GM19372 (cell line): Measurements from ENCODE around the gene TPRN.
A peak's percentile ranks its signal among the peaks of the same experiment; 100 is the strongest.

Experiments
- ATAC-seq: cut with Tn5 transposase; IDR thresholded peaks from one replicate; pipeline ENCODE4 v1.9.1; 2021; ENCODE audit warnings: mild to moderate bottlenecking, low read depth, moderate library complexity; ENCODE audit not compliant: unreplicated experiment

The TPRN gene

DNA sequence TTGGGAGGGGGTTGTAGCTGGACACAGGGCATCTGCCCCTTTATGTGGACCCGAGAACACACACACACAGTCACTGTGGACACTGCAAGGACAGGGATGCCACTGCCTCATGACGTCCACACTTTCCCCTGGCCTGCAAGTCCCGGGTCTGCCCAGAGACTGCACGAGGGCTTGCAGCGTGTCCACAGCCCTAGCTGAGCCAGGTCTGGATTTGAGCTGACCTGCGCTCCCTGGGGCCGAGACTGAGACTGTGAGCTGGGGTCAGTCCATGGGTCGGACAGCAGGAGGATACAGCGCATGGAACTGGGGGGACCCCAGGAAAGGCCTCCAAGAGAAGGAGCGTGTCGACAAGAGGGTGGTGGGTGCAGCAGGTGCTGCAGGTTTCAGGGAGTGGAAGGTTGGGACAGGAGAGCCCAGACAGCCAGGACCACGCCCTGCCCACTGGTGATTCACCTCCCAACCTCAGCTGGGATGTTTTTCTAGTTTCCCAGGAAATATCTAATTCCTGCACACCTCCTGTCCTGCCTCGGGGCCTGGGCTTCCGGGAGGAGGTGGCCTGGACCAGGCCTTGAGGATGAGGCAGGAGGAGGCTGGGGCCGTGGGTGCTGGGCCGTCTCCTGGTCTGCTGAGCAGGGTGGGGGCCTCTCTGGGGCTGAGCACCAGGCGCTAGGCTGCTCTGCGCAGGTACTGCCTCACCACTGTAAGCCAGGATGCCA lies 26.0 kb upstream of the TPRN start:
- no peak for ATAC-seq

DNA sequence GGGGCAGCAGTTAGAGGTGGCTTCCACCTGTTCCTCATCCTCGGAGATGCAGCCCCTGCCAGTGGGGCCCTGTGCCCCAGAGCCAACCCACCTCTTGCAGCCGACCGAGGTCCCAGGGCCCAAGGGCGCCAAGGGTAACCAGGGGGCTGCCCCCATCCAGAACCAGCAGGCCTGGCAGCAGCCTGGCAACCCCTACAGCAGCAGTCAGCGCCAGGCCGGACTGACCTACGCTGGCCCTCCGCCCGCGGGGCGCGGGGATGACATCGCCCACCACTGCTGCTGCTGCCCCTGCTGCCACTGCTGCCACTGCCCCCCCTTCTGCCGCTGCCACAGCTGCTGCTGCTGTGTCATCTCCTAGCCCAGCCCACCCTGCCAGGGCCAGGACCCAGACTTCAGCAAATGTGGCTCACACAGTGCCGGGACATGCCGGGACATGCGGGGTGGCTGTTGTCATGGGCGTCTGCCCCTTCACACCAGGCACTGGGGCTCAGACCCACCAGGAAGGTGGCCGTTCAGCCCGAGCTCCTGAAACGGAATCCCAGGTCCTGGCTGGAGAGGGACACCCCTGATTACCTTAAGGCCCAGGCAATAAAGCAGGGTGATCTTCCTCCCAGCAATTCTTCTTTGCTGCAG lies 25.3 kb upstream of the TPRN start:
- ATAC-seq = no peak

DNA sequence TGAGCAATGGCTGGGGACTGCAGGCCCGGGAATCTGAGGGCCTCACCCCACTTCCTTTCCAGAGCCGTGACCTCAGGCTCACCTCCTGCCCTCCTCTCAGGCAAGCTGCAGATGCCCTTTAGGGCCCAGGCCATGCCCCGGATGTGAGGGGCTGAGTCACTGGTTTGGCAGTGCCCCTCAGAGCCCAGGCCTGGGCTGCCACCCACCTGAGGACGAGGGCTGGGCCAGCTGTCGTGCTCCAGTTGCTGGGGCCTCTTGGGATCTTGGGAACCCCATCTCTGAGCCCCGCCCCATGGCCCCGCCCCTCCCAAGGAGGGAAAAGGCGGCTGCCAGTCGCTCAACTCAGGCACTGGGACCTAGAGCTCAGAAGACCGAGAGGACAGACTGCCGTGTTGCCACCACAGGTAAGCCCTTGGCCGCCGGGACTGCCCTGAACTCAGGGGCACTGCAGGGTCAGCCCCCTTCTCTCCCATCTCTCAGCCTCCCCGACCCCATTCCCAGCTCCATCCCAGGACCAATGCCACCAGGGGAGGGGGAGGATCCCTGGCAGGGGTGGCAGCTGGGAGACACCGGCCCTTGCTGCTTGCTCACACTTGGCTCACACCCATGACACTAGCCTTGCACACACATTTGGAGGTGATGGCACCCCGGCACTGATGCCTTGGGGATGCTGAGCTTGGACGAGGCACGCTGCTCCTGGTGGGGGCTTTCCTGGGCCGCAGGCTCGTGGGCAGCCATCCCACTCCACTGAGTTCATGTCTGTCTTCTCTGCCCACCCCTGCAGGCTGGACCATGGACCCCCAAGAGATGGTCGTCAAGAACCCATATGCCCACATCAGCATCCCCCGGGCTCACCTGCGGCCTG lies 24.5 kb upstream of the TPRN start, which contains the start of gene CYSRT1:
TSS of gene CYSRT1 (plus strand) at position 345 of the 865 bp plus-strand sequence. CDS start at position 793, 448 bp downstream.
- no peak for ATAC-seq

DNA sequence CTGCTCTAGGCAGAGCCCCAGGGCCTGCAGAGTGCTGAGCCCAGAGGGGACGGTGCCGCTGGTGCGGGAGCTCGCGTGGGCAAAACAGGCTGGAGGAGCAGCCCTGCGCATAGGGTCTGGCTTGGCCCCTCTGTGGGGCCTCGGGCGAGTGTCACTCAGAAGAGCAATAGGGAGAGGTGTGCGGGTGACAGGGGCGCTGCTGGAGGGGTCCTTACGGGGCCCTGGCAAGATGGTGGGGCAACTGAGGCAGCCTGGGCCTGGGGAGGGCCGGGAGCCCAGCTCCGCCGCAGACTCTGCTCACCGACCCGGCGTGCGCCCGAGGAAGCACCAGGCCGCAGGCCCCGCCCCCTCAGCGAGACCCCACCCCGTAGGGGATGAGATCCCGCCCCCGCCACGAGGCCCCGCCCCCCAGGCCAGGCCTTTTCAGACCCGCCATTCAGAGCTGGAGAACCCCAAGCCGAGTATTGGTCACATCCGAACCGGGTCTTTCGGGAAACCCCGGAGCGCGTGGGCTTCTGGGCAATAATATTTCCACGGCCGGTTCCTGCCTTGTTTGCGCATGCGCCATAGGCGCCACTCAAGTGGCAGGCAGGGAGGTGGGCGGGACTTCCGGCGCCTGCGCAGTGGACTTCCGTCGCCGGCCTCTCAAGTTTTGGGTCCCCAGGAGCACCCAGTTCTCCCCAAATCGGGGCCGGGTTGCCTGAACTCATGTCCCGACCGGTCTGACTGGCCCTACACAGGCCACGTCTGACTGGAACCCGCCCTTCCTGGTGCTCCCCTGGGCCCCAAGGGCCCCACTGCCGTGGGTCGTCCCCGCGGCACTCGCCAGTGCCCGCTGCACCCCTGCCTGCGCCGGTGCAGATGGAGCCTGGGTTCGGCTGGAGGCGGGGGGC lies 22.8 kb upstream of the TPRN start:
- ATAC-seq = peak; percentile 75

DNA sequence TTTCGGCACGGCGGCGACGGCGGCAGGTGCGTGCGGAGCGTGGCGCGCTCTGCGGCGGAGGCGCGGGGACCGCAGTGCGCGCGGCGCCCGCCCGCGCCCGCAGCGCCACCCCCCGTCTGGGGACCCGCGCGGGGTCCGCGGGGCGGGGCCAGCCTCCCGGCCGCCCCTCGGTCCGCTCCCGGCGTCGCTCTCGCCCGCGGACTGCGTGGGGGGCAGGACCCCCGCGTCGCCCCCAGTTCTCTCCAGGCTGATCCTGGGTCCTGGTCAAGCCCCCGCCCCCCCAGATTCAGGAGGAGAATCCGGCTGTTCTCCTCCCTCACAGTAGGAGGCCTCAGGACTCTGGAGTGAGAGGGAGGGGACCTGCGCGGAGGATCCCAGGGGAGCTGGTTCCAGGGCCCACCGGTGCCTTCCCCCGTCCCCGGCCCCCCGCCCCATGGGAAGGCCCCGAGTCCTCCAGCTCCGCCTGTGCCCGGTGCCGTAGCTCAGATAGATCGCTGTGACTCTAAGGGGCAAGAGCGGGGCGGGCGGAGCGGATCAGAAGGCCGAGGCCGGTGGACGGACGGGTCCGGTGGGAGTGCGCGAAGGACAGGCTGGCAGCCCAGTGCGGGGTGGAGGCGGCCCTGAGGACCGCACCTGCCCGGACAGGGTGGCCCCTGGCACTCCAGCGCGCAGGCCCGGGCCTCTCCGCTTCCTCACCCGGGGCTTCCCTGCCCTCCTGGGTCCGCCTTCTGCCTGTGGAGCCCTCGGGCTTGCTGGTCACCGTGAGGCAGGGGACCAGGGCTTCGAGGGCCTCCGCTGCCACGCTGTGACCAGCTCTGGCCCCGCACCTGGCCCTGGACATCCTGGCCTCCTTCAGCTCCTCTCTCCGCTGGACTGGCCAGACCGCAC lies 21.9 kb upstream of the TPRN start, which contains the start of gene RNF208:
TSS of gene RNF208 (minus strand) at position 51 of the 888 bp plus-strand sequence. CDS start 1,028 bp downstream, outside the sequence.
- ATAC-seq = no peak

DNA sequence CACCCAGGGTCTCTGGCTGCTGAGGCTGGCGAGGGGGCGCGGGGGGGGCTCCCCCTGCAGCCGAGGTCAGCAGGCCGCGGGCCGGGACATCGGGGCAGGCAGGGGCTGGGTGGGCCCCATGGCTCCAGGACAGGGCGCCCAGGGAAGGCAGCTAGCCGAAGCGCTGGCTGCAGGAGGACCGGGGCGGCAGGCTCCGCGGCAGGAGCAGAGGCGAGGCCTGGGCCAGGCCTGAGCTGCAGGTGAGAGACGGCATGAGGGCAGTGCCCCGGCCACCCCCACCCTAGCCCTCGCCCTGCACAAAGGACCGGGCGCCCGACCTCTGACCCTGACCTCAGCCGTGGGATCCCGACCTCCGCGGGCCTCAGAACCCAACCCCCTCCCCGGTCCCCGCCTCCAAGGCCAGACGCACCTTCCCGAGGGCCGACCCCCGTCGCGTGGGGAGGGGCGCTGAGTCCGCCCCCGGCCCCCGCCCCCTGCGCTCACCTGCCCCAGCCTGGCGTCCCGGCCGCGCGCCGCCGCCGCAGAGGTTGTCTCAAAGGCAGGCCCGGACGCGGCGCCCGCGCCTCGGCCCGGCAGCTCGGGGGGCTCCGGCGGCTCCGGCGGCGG lies 21.1 kb upstream of the TPRN start:
- ATAC-seq = no peak

DNA sequence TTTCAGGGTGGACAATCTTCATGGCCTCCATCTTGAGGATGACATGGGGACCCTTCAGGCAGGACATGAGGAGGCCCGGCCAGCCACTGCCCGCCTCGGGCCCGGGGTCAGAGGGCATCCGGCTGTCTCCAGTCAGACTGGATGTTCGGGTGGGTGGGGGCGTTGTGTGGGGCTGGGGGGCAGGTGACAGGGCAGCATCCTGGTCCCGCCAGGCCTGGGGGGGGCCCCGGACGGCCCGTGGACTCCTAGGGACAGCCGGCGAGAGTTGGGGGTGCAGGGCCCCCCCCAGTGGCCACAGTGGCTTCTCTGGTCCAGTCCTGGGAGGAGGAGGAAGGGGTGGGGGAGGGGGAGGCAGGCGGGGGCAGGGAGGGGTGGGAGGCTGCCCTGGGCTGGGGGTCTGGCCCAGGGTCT lies 20.6 kb upstream of the TPRN start:
- ATAC-seq = no peak

DNA sequence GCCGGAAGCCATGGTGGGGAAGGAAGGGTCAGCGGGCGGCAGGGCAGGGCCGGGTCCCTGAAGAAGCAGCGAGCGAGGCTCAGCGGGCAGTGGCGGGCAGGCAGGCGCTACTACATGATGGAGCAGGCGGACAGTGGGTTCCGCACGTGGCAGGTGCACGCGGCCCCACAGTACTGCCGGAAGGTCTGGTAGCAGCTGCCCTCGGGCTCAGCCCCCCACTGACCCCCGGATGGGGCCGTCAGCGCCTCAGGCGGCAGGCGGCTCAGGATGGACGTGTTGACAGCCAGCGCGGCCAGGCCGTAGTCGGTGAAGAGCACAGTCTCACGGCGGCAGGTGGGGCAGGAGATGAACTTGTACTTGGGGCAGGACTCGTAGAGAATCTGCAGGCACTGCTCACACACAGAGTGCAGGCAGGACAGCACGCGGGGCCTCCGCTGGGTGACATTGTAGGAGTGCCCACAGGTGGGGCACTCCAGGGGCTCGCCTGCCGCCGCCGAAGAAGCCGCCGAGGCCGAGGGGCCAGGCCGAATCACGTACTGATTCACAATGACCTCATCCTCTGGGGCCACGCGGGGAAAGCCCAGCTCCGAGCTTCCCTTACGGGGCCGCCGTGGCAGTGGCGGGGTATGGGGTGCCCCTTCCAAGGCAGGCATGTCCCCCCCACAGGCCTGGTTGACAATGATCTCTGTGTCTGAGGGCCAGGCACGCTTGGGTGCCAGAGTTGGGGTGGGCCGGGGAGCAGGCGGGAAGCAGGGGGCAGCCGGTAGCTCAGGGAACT lies 20.0 kb upstream of the TPRN start:
- ATAC-seq = no peak

DNA sequence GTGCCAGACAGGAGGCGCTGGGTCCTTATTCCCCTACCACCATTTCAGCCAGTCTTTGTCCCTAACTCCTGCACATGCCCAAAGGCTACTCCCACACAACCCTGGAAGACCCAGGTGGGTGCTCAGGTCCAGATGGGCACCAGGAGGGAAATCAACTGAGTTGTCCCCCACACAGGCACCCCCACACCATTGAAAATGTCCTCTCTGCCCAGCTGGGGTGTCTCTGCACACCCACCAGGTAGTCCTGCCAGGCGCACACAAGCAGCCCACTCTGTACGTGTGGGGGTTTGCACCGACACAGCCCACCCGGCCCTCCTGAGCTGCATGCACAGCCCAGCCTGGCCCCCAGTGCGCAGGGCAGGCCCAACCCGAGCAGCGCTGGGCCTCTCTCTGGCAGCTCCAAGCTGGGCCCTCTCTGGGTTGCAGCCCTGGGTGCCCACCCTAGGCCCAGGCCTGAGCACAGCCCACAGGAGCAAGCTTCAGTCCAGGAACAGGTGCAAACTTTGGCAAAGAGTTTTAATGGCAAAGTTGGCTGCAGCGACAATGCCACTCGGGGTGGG lies 19.3 kb upstream of the TPRN start:
- ATAC-seq = no peak

DNA sequence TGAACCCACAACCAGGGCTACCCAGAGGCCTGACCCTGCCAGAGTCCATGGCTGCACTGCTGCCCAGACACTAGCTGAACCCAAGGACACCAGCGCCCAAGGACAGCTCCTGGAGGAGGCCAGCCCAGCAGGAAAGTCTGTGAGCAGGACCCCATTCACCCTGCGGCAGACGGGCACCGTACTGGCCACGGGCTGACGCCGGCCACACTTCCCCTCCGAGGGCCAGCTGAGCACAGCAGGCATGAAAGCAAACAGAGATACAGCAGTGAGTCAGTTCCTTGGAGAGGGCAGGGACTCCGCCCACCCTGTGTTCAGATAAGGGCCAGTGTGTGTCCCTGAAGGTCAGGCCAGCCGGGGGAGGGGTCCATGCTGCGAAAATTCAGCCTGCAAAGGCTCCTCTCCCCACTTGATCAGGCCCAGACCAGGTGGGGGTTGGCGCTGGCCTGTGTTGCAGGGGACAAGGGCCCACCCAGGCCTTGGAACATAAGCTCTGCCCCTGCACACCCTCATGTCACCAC lies 18.3 kb upstream of the TPRN start:
- ATAC-seq = no peak

DNA sequence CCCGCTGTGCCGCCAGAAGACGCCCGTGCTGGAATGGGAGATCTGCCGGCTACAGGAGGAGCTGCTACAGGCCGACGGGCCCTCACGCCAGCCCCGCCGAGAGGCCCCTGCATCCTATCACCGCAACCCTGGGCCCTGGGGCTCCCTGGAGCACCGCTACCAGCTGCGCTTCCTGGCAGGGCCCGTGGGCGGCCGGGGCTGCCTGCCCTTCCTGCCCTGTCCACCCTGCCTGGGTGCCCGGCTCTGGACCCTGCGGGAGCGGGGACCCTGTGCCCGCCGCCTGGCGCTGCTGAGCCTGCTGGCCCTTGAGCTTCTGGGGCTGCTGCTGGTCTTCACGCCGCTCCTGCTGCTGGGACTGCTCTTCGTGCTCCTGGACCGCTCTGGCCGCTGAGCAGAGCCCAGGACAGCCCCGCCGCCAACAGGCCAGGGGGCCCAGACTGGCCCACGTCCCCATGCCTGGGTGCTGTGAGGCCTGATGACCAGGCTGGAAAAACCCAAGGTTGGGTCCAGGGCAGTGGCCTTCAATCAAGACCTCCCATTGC lies 17.7 kb upstream of the TPRN start:
- no peak for ATAC-seq

DNA sequence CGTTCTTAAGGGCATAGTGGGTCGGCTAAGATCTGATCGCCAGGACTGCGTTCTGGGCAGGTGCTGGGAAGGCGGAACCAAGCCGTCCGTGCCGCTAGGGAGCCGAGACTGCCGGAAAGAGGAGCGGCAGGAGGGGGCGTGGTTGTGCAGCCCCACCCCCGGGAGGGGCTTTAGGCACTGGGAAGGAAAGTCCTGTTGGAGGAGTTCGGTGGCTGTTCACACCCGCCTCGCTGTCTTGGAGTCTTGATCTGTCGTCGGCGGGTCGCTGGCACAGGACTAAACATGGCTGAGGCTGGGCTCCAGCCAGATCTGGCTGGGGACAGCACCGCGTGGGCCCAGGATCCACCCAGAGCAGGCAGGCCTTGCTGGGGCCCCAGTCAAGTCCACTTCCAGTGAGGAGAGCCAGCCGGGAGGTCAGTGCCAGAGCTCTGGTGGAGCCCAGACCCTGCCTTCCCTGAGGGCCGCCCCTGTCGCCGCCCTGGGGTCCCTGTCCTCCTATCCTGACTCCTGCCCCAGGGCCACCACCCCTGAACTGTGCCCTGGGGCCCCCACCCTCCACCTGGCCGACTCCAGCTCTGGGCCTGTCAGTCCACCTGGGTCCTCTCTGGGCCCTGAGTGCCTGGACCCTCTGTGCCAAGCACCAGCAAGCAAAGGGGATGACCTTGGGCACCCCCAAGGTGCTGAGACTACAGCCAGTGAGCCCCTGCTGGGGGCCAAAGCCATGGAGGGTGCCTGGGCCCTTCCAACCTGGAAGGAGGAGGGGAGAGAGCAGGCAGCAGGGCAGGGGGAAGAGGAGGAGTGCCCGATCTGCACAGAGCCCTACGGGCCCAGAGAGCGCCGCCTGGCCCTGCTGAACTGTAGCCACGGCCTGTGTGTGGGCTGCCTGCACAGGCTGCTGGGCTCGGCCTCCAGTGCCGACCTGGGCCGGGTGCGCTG lies 17.0 kb upstream of the TPRN start:
- ATAC-seq = no peak

DNA sequence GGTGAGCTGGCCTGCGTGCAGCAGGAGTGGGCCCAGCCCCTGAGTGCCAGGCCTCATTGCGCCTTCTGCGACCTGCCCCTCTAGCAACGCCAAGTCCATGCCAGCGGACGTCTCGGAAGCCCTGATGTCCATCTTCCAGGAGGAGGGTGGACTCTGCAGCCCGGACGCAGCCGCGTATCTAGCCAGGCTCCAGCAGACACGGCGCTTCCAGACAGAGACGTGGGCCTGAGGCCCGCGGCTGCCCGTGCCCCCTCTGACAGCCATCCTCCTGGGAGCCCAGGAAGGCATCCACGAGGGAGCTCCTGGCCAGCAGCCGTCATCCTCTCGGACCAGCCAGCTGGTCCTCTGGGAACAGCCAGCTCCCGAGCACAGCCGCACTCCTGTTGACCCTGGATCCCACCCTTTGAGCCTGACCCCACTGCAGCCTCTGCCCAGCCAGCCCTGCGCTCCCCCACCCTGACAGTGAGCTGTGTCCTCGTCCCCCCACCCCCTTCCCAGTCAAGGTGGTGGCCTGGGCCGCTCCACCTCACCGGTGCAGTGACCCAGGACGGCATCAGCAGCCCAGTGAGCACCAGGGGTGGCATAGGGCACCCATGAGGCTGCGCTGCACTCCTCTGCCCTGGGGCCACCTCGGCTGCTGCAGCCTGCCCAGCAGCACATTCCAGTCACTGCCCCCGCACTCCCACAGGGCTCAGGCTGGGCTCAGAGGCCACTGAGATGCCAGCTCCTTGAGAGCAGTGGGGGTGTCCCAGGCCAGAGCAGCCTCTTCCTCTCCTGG lies 15.8 kb upstream of the TPRN start:
- ATAC-seq = no peak

DNA sequence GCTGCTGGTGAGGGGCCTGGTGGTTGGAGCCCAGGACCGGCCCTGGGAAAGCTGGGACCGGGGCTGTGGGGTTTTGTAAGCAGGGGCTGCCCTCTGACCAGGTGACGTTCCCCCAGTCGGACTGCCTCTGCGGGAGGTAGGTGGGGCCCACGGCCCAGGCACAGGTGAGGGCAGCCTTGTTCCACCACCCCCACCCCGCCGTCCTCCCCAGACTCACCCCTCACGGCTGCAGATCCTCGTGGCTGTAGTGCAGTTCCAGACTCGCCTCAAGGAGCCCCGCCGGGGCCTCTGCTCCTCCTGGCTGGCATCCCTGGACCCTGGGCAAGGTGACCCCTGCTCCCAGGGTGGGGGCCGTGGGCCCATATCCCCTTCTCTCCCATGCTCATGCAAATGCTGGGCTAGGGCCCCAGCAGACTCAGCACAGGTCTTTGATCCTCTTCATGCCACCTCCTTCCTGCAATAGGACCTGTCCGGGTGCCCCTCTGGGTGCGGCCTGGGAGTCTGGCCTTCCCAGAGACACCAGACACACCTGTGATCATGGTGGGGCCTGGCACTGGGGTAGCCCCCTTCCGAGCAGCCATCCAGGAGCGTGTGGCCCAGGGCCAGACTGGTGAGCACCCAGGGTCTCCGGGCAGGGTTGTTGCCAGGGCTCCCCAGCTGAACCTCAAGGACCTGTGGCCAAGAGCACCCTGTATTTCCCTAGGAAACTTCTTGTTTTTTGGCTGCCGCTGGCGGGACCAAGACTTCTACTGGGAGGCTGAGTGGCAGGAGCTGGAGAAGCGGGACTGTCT lies 14.8 kb upstream of the TPRN start:
- no peak for ATAC-seq

DNA sequence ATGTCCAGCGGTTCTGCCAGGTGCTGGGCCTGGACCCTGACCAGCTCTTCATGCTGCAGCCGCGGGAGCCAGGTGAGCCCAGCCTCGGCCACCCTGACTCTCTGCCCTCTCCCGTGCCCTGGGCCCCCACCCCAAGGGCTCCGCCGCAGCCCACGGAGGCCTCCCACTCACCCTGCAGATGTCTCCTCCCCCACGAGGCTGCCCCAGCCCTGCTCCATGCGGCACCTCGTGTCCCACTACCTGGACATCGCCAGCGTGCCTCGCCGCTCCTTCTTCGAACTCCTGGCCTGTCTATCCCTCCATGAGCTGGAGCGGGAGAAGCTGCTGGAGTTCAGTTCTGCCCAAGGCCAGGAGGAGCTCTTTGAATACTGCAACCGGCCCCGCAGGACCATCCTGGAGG lies 14.1 kb upstream of the TPRN start:
- ATAC-seq = no peak
